Skeletal muscle tissue (tissue), 4 donors: Measurements from ENCODE around the gene PXDN. TPM values are rescaled to one million over a fixed set of nuclear protein-coding genes. Genes with fewer than 3 reads are reported as not detected.

Source experiments
- H3K27ac ChIP-seq: one replicate; pipeline ENCODE4 v1.7.0; 2013; ENCODE audit warnings: mild to moderate bottlenecking, low read depth, low read length, inconsistent platforms
- H3K27me3 ChIP-seq, 3 donors: one replicate each; pipeline ENCODE4 v1.7.0; 2013; ENCODE audit warnings: low read length in 3 of 3; ENCODE audit not compliant: control insufficient read depth in 3 of 3, insufficient read depth in 3 of 3
- H3K36me3 ChIP-seq, 3 donors: one replicate each; pipeline ENCODE4 v1.7.0; 2013; ENCODE audit warnings: low read length in 3 of 3; ENCODE audit not compliant: control insufficient read depth in 3 of 3, insufficient read depth in 3 of 3
- H3K4me1 ChIP-seq, 3 donors: one replicate each; pipeline ENCODE4 v1.7.0; 2013; ENCODE audit warnings: low read length in 3 of 3, mild to moderate bottlenecking in 3 of 3; ENCODE audit not compliant: control insufficient read depth in 3 of 3, insufficient read depth in 3 of 3
- H3K4me3 ChIP-seq, 3 donors: one replicate each; pipeline ENCODE4 v1.7.0; 2013; ENCODE audit warnings: low read length in 3 of 3
- H3K9ac ChIP-seq, 3 donors: one replicate each; pipeline ENCODE4 v1.7.0; 2013; ENCODE audit warnings: low read length in 3 of 3, mild to moderate bottlenecking in 3 of 3, moderate library complexity in 2 of 3, low read depth in 1 of 3
- H3K9me3 ChIP-seq, 3 donors: one replicate each; pipeline ENCODE4 v1.7.0; 2013; ENCODE audit warnings: low read length in 3 of 3; ENCODE audit not compliant: control insufficient read depth in 3 of 3
- total RNA-seq: library from RNA; depleted of rRNA; stranded (reverse); fragments of >200 nt; gene quantifications from one replicate; pipeline ENCODE4 v1.2.3, GENCODE V29; 2014
- donor health status: Osteomylitis.

The PXDN gene
- total RNA-seq, 1 donor from 2014 or later, result 106 TPM

GRCh38 chr2:1673160-1673944 lies 71.0 kb downstream of the PXDN start:
- H3K27ac ChIP-seq, result no peak overlapping the region
- no peak overlapping the region for H3K4me3 ChIP-seq
- peaks cover 0 to 19% (median 15%) of the 10 kb centered on the region in 3 donors for H3K36me3 ChIP-seq
- H3K9ac ChIP-seq, result no peak overlapping the region
- H3K27me3 ChIP-seq, result peaks cover 0 to 6% (median 2%) of the 10 kb centered on the region in 3 donors
- H3K4me1 ChIP-seq, result no peaks in the 10 kb centered on the region
- H3K9me3 ChIP-seq, result no peaks in the 10 kb centered on the region

- H3K9ac ChIP-seq, result no peak overlapping the region
- H3K9me3 ChIP-seq, result no peaks in the 10 kb centered on the region
- peaks cover 0 to 16% (median 14%) of the 10 kb centered on the region in 3 donors for H3K36me3 ChIP-seq
- H3K4me1 ChIP-seq, result no peaks in the 10 kb centered on the region
- H3K4me3 ChIP-seq, result no peak overlapping the region
- H3K27me3 ChIP-seq, result peaks cover 0 to 6% (median 2%) of the 10 kb centered on the region in 3 donors
- no peak overlapping the region for H3K27ac ChIP-seq
Measured at GRCh38 chr2:1672738-1673137, 71.6 kb downstream of the PXDN start.

DNA sequence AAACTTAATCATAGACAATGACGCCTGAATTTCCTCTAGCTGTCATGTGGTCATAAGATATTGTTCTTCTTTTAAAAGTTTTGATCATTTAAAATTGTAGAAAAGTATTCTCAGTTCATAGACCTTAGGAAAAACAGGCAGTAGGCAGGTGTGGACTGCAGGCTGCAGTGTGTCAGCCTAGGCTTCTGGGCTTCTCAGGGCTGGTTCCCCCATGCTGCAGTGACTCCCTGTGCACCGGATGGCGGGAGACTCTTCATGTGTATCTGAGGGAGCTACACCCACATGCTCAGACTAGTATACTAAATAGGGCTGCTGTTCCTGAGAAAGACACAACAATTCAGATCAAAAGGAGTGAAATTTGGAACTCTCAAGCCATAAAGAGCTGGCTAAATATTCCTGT lies 72.4 kb downstream of the PXDN start:
- Histone ChIP-seq H3K9me3 (no peaks in the 10 kb centered on the region), H3K4me1 (no peaks in the 10 kb centered on the region), H3K9ac (no peak overlapping the region), H3K4me3 (no peak overlapping the region), H3K27me3 (peaks cover 0 to 6% (median 0%) of the 10 kb centered on the region in 3 donors), H3K27ac (no peak overlapping the region), H3K36me3 (peaks cover 0 to 15% (median 11%) of the 10 kb centered on the region in 3 donors)

DNA sequence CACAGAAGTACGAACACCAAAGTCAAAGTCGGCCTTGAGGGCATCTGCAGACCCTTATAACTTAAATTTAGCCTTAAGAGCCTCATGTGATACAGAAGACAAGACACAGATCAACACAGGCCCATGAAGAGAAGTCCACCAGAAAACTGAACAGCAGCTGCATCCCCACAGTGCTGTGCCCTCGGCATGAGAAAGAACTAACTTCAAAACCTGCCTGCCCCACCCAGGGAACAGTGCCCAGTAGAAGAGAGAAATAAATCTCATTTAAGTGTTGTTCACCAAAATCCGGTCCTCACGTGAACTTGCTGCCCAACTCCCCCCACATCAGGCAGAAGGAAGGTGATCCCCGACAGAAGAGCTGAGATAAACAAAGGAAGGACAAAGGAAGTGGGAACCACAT lies 73.7 kb downstream of the PXDN start:
- H3K4me3 ChIP-seq, result no peak overlapping the region
- no peaks in the 10 kb centered on the region for H3K4me1 ChIP-seq
- no peak overlapping the region for H3K27ac ChIP-seq
- no peaks in the 10 kb centered on the region for H3K9me3 ChIP-seq
- peaks cover 0 to 12% (median 7%) of the 10 kb centered on the region in 3 donors for H3K36me3 ChIP-seq
- no peak overlapping the region for H3K9ac ChIP-seq
- peaks cover 0 to 1% (median 0%) of the 10 kb centered on the region in 3 donors for H3K27me3 ChIP-seq

- Histone ChIP-seq H3K9me3 (no peaks in the 10 kb centered on the region), H3K27ac (no peak overlapping the region), H3K4me1 (no peaks in the 10 kb centered on the region), H3K27me3 (peaks cover 0 to 3% (median 0%) of the 10 kb centered on the region in 3 donors), H3K36me3 (peaks cover 3 to 24% (median 23%) of the 10 kb centered on the region in 3 donors), H3K4me3 (no peak overlapping the region), H3K9ac (no peak overlapping the region)
Measured at GRCh38 chr2:1665761-1666505, 78.4 kb downstream of the PXDN start.

DNA sequence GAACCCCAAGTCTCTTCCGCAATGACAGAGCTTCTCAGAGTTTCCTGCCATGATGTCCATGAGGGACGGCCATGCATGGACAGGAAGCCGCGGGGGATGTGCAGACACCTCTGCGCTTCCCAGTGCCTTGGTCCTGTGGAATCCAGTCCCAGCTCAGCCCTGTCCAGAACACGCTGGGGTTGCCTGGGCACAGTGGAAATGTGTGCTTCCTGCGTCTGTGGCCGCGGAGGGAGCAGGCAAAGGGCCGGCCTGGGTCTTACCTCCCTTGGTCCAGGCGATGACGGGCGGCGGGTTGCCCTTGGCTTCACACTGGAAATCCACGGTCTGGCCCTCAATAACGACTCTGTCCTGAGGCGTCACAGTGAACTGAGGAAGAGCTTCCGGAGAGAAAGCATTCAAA lies 79.6 kb downstream of the PXDN start:
- Histone ChIP-seq H3K27me3 (peaks cover 0 to 3% (median 0%) of the 10 kb centered on the region in 3 donors), H3K36me3 (peaks cover 11 to 35% (median 30%) of the 10 kb centered on the region in 3 donors), H3K27ac (no peak overlapping the region), H3K4me1 (no peaks in the 10 kb centered on the region), H3K9ac (no peak overlapping the region), H3K4me3 (no peak overlapping the region), H3K9me3 (no peaks in the 10 kb centered on the region)

GRCh38 chr2:1664076-1664605 lies 80.2 kb downstream of the PXDN start:
- Histone ChIP-seq H3K27me3 (peaks cover 0 to 3% (median 0%) of the 10 kb centered on the region in 3 donors), H3K36me3 (peaks cover 11 to 35% (median 30%) of the 10 kb centered on the region in 3 donors), H3K4me3 (no peak overlapping the region), H3K4me1 (no peaks in the 10 kb centered on the region), H3K9me3 (no peaks in the 10 kb centered on the region), H3K27ac (no peak overlapping the region), H3K9ac (no peak overlapping the region)

DNA sequence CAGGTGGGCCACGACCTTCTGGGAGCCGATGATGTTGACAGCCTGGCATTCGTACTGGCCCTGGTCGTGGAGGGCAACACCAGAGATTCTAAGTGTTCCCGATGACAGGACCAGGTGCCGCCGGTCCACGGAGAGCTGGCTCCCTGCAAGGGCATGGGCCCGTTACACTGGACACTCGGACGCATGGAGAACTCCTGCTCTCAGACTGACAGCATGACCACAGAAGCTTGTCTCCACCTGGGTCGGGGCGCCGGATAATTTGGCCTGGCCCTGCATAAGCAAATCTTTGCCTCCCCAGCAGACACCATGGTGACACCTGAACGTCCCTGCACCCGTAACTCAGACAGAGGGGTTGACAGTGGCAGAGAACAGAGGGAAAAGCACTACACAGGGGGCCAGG lies 80.7 kb downstream of the PXDN start:
- Histone ChIP-seq H3K27ac (no peak overlapping the region), H3K36me3 (peaks cover 11 to 36% (median 30%) of the 10 kb centered on the region in 3 donors), H3K27me3 (peaks cover 0 to 3% (median 3%) of the 10 kb centered on the region in 3 donors), H3K4me3 (no peak overlapping the region), H3K9me3 (no peaks in the 10 kb centered on the region), H3K9ac (no peak overlapping the region), H3K4me1 (no peaks in the 10 kb centered on the region)

DNA sequence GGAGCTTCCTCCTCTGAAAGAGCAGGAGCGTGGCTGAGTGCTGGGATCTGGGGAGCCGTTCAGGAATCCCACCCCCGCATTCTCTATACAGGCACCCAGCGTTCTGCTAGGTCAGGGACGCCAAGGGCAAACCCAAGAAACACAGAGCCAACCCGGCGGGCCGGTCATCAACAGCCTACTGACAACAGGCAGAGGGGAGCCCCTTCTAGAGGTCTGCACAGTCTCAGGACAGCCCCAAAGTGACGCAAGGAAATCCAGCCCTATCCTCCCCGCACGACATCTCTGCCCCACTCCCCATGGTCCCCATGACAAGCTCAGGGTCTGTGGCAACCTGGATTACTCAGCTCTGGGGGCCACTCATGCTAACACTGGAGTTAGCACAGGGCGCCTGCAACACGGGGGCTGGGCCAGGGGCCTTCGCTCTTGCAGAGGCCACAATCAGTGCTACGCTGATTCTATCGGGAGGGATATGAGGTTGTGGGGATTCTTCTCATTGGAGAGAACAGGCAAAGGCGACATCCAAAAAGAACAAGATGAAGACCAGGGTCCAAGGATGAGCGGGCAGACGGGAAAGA lies 81.6 kb downstream of the PXDN start:
- H3K9ac ChIP-seq, result no peak overlapping the region
- peaks cover 0 to 4% (median 3%) of the 10 kb centered on the region in 3 donors for H3K27me3 ChIP-seq
- no peak overlapping the region for H3K4me3 ChIP-seq
- H3K27ac ChIP-seq, result no peak overlapping the region
- no peaks in the 10 kb centered on the region for H3K9me3 ChIP-seq
- H3K36me3 ChIP-seq, result peaks cover 11 to 36% (median 30%) of the 10 kb centered on the region in 3 donors
- no peaks in the 10 kb centered on the region for H3K4me1 ChIP-seq
